ENCODE results near the gene CYP3A7.

Gene CYP3A7

GRCh38 chr7:99685129-99685758 lies 49.8 kb downstream of the CYP3A7 start:
- no peak for TF ChIP-seq CTCF (IDR thresholded peaks at IDR 0.05; ENCODE audit: low read depth, low read length)
- no peak for DNase-seq
- Histone ChIP-seq H3K9me3 (no peaks in the 10 kb centered on the region; the same call in 1 of the 2 replicates), H3K36me3 (no peaks in the 10 kb centered on the region), H3K27me3 (no peaks in the 10 kb centered on the region), H3K4me3 (ENCODE audit: low read depth, low read length) (no peak overlapping the region), H3K4me1 (no peaks in the 10 kb centered on the region)

DNA sequence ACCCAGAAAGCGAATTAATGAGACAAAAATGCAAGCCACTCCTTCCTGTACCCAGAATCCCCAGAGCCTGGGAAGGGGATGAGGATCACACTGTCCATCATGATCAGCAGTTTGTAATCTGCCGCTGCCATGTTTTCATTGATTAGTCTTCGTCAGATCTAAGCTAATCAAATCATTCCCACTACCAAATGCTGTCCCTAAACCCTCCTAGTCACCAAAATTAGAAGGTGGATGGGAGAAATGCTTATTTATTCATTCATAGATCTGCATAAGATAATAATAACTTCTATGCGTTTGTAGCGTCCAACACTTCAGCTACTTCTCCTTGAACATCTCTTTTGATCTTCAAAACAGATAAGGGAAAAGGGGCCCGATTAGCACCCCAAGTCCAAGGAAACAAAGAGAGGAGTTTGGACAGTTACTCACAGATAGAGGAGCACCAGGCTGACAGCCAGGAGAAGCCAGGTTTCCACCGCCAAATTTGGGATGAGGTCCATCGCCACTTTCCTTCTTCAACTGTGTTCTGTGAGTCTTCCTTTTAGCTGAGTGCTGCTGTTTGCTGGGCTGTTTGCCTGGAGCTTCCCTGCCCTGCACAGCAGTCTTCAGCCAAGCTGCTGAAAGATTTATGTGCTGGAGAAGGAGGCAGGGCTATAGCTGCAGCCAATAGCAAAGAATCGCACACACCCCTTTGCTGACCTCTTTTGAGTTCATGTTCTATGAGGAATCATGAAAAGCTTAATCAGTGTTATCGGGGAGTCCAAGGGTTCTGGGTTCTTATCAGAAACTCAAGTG lies 55.4 kb downstream of the CYP3A7 start, which contains the start of gene CYP3A5:
TSS of gene CYP3A5 (minus strand) at position 597 of the 792 bp plus-strand sequence. CDS start at position 497, 100 bp downstream.
- DNase-seq, result no peak
- Histone ChIP-seq H3K9me3 (no peaks in the 10 kb centered on the region), H3K36me3 (no peaks in the 10 kb centered on the region), H3K4me3 (ENCODE audit: low read depth, low read length) (peak within 1 kb of the TSS; percentile 6), H3K27me3 (peaks cover 9% of the 10 kb centered on the region), H3K4me1 (no peaks in the 10 kb centered on the region)
- no peak for TF ChIP-seq CTCF (IDR thresholded peaks at IDR 0.05; ENCODE audit: low read depth, low read length)

DNA sequence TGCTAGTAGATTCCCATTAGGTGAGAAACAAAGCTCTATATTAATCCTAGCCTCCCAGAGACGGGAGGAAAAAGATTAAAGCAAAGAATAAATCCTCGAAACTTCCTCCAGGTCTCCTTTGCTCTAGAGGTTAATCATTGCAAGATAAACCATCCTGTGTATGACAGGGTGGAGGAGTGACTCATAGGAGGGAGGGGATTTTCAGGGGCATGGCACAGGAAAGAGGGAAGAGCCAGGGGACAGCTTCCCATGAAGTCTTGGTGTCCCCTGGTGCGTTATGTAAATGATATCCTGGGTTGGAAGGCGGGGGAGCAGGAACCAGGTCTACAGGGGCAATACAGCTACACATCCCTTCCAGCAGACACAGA lies 56.0 kb downstream of the CYP3A7 start:
- no peaks in the 10 kb centered on the region for H3K4me1 ChIP-seq
- DNase-seq, result peak; percentile 11
- H3K9me3 ChIP-seq, result no peaks in the 10 kb centered on the region
- H3K27me3 ChIP-seq, result peaks cover 9% of the 10 kb centered on the region
- no peaks in the 10 kb centered on the region for H3K36me3 ChIP-seq
- TF ChIP-seq CTCF (IDR thresholded peaks at IDR 0.05; ENCODE audit: low read depth, low read length), result no peak
- peak overlapping the region; percentile 6; the same call in 1 of the 2 replicates for H3K4me3 ChIP-seq (ENCODE audit: low read depth, low read length)

- no peaks in the 10 kb centered on the region for H3K36me3 ChIP-seq
- no peak for TF ChIP-seq CTCF (IDR thresholded peaks at IDR 0.05; ENCODE audit: low read depth, low read length)
- H3K9me3 ChIP-seq, result no peaks in the 10 kb centered on the region
- H3K4me3 ChIP-seq (ENCODE audit: low read depth, low read length), result no peak overlapping the region
- no peak for DNase-seq
- H3K4me1 ChIP-seq, result no peaks in the 10 kb centered on the region
- peaks cover 9% of the 10 kb centered on the region for H3K27me3 ChIP-seq
Observed at GRCh38 chr7:99677648-99678045, 57.3 kb downstream of the CYP3A7 start.

- no peak for TF ChIP-seq CTCF (IDR thresholded peaks at IDR 0.05; ENCODE audit: low read depth, low read length)
- no peaks in the 10 kb centered on the region for H3K36me3 ChIP-seq
- no peak for DNase-seq
- H3K27me3 ChIP-seq, result peaks cover 9% of the 10 kb centered on the region
- no peak overlapping the region for H3K4me3 ChIP-seq (ENCODE audit: low read depth, low read length)
- no peaks in the 10 kb centered on the region for H3K4me1 ChIP-seq
- no peaks in the 10 kb centered on the region for H3K9me3 ChIP-seq
Observed at GRCh38 chr7:99677013-99677647, 57.9 kb downstream of the CYP3A7 start.
